Measurements from ENCODE around the gene CRELD2. TPM values are rescaled to one million over a fixed set of nuclear protein-coding genes. Genes with fewer than 3 reads are reported as not detected.

The CRELD2 gene
- total and polyA plus RNA-seq, 2 of the 13 experiments (the other 11 are each of a cell fraction or from before 2014, with no cell fraction given) = 17.2 to 44.7 TPM

- TF ChIP-seq ZNF609 (CRISPR knock-in tag; IDR thresholded peaks at IDR 0.05; ENCODE audit: borderline replicate concordance) (no peak; the same call in 1 of the 2 replicates), FOXC1 (CRISPR knock-in tag; IDR thresholded peaks at IDR 0.05; ENCODE audit: borderline replicate concordance) (peak; percentile 60; the same call in 1 of the 2 replicates), FOXA1 (IDR thresholded peaks at IDR 0.05) (no peak), FOXA1 (CRISPR knock-in tag; IDR thresholded peaks at IDR 0.05) (no peak), POGK (CRISPR knock-in tag; conservative IDR thresholded peaks at IDR 0.05) (no peak), GABPB1 (CRISPR knock-in tag; IDR thresholded peaks at IDR 0.05) (peak; percentile 36), TMF1 (CRISPR knock-in tag; IDR thresholded peaks at IDR 0.05; ENCODE audit: low read depth) (no peak), HOXA5 (CRISPR knock-in tag; IDR thresholded peaks at IDR 0.05) (0 out of 2 replicates have a peak, but pooled peaks have one; percentile 30), TEAD2 (CRISPR knock-in tag; IDR thresholded peaks at IDR 0.05) (no peak), HMGXB3 (CRISPR knock-in tag; IDR thresholded peaks at IDR 0.05; ENCODE audit: borderline replicate concordance) (no peak), HCFC1 (IDR thresholded peaks at IDR 0.05; ENCODE audit: low read depth, low read length) (no peak), NR0B2 (CRISPR knock-in tag; IDR thresholded peaks at IDR 0.05) (peak; percentile 73; the same call in 1 of the 2 replicates), EP300 (IDR thresholded peaks at IDR 0.05; ENCODE audit: low read depth in 2 of 2, low read length in 2 of 2) (no peak), EP300 (CRISPR knock-in tag; IDR thresholded peaks at IDR 0.05; ENCODE audit: borderline replicate concordance) (no peak), CREBL2 (CRISPR knock-in tag; IDR thresholded peaks at IDR 0.05; ENCODE audit: borderline replicate concordance) (no peak), SNRNP70 (IDR thresholded peaks at IDR 0.05; ENCODE audit: low read depth, low read length) (no peak), AHR (CRISPR knock-in tag; IDR thresholded peaks at IDR 0.05) (peak; percentile 29; the same call in 1 of the 2 replicates)
Measured at GRCh38 chr22:49966774-49967705, 48.6 kb downstream of the CRELD2 start (continued).

Measured in HepG2 (cell line).